GM12878 (cell line): ENCODE data around the gene CHN1. TPM values are rescaled to one million over a fixed set of nuclear protein-coding genes. Genes with fewer than 3 reads are reported as not detected.

Experiments used
- ATAC-seq: fragments of 200-7000 bp; cut with Tn5 transposase; 3 replicates; pipeline ENCODE4 v1.9.1; 2020; ENCODE audit warnings: mild to moderate bottlenecking, moderate library complexity
- BruUV-seq: library from RNA; stranded (reverse); fragments of 400-500 nt; replicated peaks from 2 replicates; lab custom pipeline; 2021; lab: Mats Ljungman, UMichigan
- CTCF ChIA-PET: fragments of 300-600 bp; sonication (Branson Sonifier 250); formaldehyde crosslinking; extraction: SDS; loops from one replicate; lab custom pipeline; 2021; ENCODE audit warnings: inconsistent platforms; lab: Yijun Ruan, JAX
- POLR2A ChIA-PET: fragments of 350-600 bp; formaldehyde crosslinking; extraction: SDS; loops from one replicate; lab custom pipeline; 2021; ENCODE audit warnings: inconsistent platforms; lab: Charles Lee
- RAD21 ChIA-PET: fragments of 300-600 bp; sonication (Branson Sonifier 250); formaldehyde crosslinking; loops from one replicate; lab custom pipeline; 2023; ENCODE audit warnings: antibody characterized with exemption; ENCODE audit not compliant: unreplicated experiment; lab: Charles Lee
- SMC1A ChIA-PET: fragments of 300-600 bp; sonication (Branson Sonifier 250); formaldehyde crosslinking; loops from one replicate; lab custom pipeline; 2023; ENCODE audit not compliant: unreplicated experiment, uncharacterized antibody; lab: Charles Lee
- DNase-seq: peaks from one replicate; pipeline ENCODE4 v3.0.0-alpha.2; 2011; ENCODE audit warnings: low read depth, low spot score
- FAIRE-seq: peaks from 3 replicates; lab custom pipeline; 2011; peaks lifted over from hg19 to GRCh38; lab: Jason Lieb, UNC
- H2AFZ ChIP-seq: 2 replicates; pipeline ENCODE4 v1.6.0; 2011; ENCODE audit warnings: low read depth, low read length, control low read depth; ENCODE audit not compliant: control insufficient read depth
- H3K27ac ChIP-seq: 2 replicates; pipeline ENCODE4 v1.5.1; 2011; ENCODE audit warnings: control low read depth; ENCODE audit not compliant: control insufficient read depth, insufficient read depth
- H3K27me3 ChIP-seq, 2 experiments: replicated peaks in 1 of 2; 2 replicates each; pipeline versions ENCODE4 v1.6.0 to v1.6.1; 2011; ENCODE audit warnings: low read length in 1 of 2; ENCODE audit not compliant: control insufficient read depth in 2 of 2, insufficient read depth in 2 of 2
- H3K36me3 ChIP-seq, 2 experiments: 2 replicates each; pipeline ENCODE4 v1.5.1; 2011; ENCODE audit warnings: low read length in 1 of 2; ENCODE audit not compliant: control insufficient read depth in 2 of 2, insufficient read depth in 2 of 2
- H3K4me1 ChIP-seq: 2 replicates; pipeline ENCODE4 v1.6.1; 2011; ENCODE audit warnings: mild to moderate bottlenecking, low read length, moderate library complexity, mixed read lengths; ENCODE audit not compliant: control insufficient read depth, insufficient read depth
- H3K4me2 ChIP-seq: 2 replicates; pipeline ENCODE4 v1.6.0; 2011; ENCODE audit warnings: control low read depth; ENCODE audit not compliant: control insufficient read depth, insufficient read depth
- H3K4me3 ChIP-seq: fragments of 200-600 bp; sonication (generic); 2 replicates; pipeline ENCODE4 v1.5.1; 2016
- H3K79me2 ChIP-seq: 2 replicates; pipeline ENCODE4 v1.6.0; 2011; ENCODE audit warnings: low read length; ENCODE audit not compliant: control insufficient read depth, insufficient read depth
- H3K9ac ChIP-seq: 2 replicates; pipeline ENCODE4 v1.8.0; 2011; ENCODE audit warnings: low read length, control low read depth, mixed read lengths; ENCODE audit not compliant: control insufficient read depth, insufficient read depth
- H3K9me3 ChIP-seq: replicated peaks from 3 replicates; pipeline ENCODE4 v1.5.1; 2011; ENCODE audit warnings: mild to moderate bottlenecking, low read length; ENCODE audit not compliant: control insufficient read depth, insufficient read depth
- H4K20me1 ChIP-seq: 2 replicates; pipeline ENCODE4 v1.6.0; 2011; ENCODE audit not compliant: control insufficient read depth, insufficient read depth
- CHD2 ChIP-seq: IDR thresholded peaks from 2 replicates; pipeline ENCODE4 v1.6.1; 2011; ENCODE audit warnings: low read depth, low read length, improper control_type of control experiment, borderline replicate concordance
- MTA2 ChIP-seq: fragments of 450-650 bp; IDR thresholded peaks from 2 replicates; pipeline ENCODE4 v1.6.1; 2016; ENCODE audit warnings: low read depth, mild to moderate bottlenecking, moderate library complexity
- RAD21 ChIP-seq: IDR thresholded peaks from 2 replicates; pipeline ENCODE4 v1.6.1; 2011; ENCODE audit warnings: mild to moderate bottlenecking, low read depth, low read length, moderate library complexity; ENCODE audit not compliant: insufficient read depth
- RBBP5 ChIP-seq: fragments of 200-600 bp; sonication (generic); conservative IDR thresholded peaks from 2 replicates; pipeline ENCODE4 v1.6.1; 2016
- SMAD1 ChIP-seq: fragments of 450-650 bp; IDR thresholded peaks from 2 replicates; pipeline ENCODE4 v1.6.1; 2018; ENCODE audit warnings: mild to moderate bottlenecking, low read depth; ENCODE audit not compliant: partially characterized antibody
- SMARCA5 ChIP-seq: fragments of 450-650 bp; IDR thresholded peaks from 2 replicates; pipeline ENCODE4 v1.6.1; 2017; ENCODE audit warnings: mild to moderate bottlenecking
- SPI1 ChIP-seq: IDR thresholded peaks from 2 replicates; pipeline ENCODE4 v1.6.1; 2011; ENCODE audit warnings: low read depth, mild to moderate bottlenecking, low read length, moderate library complexity, borderline replicate concordance; ENCODE audit not compliant: insufficient read depth
- STAT1 ChIP-seq: fragments of 450-650 bp; conservative IDR thresholded peaks from 2 replicates; pipeline ENCODE4 v1.6.1; 2014; ENCODE audit warnings: antibody characterized with exemption, mild to moderate bottlenecking
- TAF1 ChIP-seq: IDR thresholded peaks from 2 replicates; pipeline ENCODE4 v1.6.1; 2011; ENCODE audit warnings: mild to moderate bottlenecking, low read depth, low read length, borderline replicate concordance
- ZNF217 ChIP-seq: fragments of 450-650 bp; IDR thresholded peaks from 2 replicates; pipeline ENCODE4 v1.6.1; 2017; ENCODE audit warnings: antibody characterized with exemption, mild to moderate bottlenecking
- WGBS: methylation state at CpG from one replicate; pipeline ENCODE4 v1.1.6; 2016; ENCODE audit warnings: low lambda C conversion rate; ENCODE audit not compliant: insufficient replicate concordance, insufficient coverage; ENCODE audit errors: missing lambda C conversion rate; 5-methylcytosine and 5-hydroxymethylcytosine counted together
- in situ Hi-C: fragments of 300-500 bp; cut with MboI; formaldehyde crosslinking; loops from 9 replicates; pipeline ENCODE4 v1.14.3; 2018; ENCODE audit warnings: mixed read lengths
- intact Hi-C: fragments of 100-400 bp; cut with micrococcal nuclease; formaldehyde crosslinking; loops from one replicate; pipeline ENCODE4 v1.14.2; 2022; ENCODE audit not compliant: unreplicated experiment
- polyA plus RNA-seq, 11 experiments: library from polyadenylated mRNA; depleted of rRNA in 4 of 11; unstranded in 6 of 11; stranded (reverse) in 5 of 11; fragments of >200 nt; fragmentation: Nextera tagmentation in 4 of 11; fragmentation: Illumina TruSeq in 1 of 11; extraction: Ambion mirVana in 4 of 11; extraction: Trizol in 1 of 11; gene quantifications; 1 replicate in 1 of 11; 2 replicates in 10 of 11; pipeline versions ENCODE4 v1.2.1 to v1.2.3, GENCODE V29; 2011 to 2016; ENCODE audit warnings: inconsistent platforms in 2 of 11, missing spikeins in 2 of 11, low read depth in 1 of 11
- total RNA-seq, 4 experiments: library from RNA; depleted of rRNA in 3 of 4; stranded (reverse); fragments of >200 nt in 3 of 4; fragmentation: Illumina TruSeq in 1 of 4; extraction: Trizol in 1 of 4; gene quantifications; 2 replicates each; pipeline versions ENCODE4 v1.2.1 to v1.2.3, GENCODE V29; 2013 to 2021
- TF ChIP-seq, protein P1 (sequence below): fragments of 450-650 bp; IDR thresholded peaks from 2 replicates; pipeline ENCODE4 v1.6.1; 2016; ENCODE audit warnings: mild to moderate bottlenecking, moderate library complexity, borderline replicate concordance
- TF ChIP-seq, protein P2 (sequence below), 3 experiments: IDR thresholded peaks in 2 of 3; conservative IDR thresholded peaks in 1 of 3; 2 replicates each; pipeline ENCODE4 v1.5.1; 2011; ENCODE audit warnings: low read depth in 3 of 3, low read length in 3 of 3, mild to moderate bottlenecking in 3 of 3, control low read depth in 2 of 3, moderate library complexity in 2 of 3, inconsistent platforms in 1 of 3, mixed read lengths in 1 of 3; ENCODE audit not compliant: control insufficient read depth in 2 of 3, insufficient read depth in 1 of 3; ENCODE audit errors: extremely low read depth in 1 of 3

Gene CHN1
- total and polyA plus RNA-seq, 10 of the 15 experiments (the other 5 are each of a cell fraction or from before 2014, with no cell fraction given): 0.18 to 0.92 (median 0.53) TPM; not detected in 1

DNA sequence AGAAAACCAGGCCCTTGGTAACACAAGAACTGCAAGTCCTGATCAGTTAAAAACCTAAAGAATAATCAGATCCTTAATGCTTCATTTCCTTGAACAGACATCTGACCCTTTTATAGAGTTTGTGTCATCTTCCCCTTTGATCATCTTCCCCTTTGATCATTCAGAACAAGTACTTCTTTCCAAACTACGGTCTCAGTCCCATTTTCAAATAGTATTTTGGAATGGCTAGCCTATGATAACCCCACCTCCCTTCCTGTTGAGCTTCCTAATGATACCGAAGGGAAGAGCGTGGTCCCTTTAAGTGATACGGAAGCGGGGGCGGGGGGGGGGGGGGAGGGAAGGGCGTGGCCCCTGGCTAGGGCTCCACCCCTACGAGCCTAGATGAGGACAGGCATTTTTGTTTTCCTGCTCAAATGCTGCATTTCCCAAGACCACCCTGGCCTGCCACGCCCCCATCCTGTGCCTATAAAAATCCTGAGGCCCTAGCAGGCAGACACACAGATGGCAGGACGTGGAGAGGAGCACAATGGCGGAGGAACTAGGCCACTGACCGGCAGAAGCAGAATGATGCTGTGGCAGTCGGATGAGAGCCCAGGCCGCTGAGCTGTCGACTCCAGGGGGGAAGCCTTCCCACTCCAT is 216.8 kb downstream of the CHN1 start:
- Histone ChIP-seq H3K9ac (no peak overlapping the region), H3K4me3 (no peak overlapping the region), H3K4me2 (no peak overlapping the region), H2AFZ (no peak overlapping the region), H3K36me3 (no peaks in the 10 kb centered on the region), H3K79me2 (no peaks in the 10 kb centered on the region), H3K9me3 (no peaks in the 10 kb centered on the region), H4K20me1 (no peaks in the 10 kb centered on the region), H3K4me1 (no peaks in the 10 kb centered on the region), H3K27me3 (no peaks in the 10 kb centered on the region)
- FAIRE-seq (no peak), ATAC-seq (no peak), DNase-seq (no peak)
- SMC1A ChIA-PET: no interaction called here
- RAD21 ChIA-PET: no interaction called here
- WGBS: 54% methylated on average over 12 of the region's 15 CpGs
- CTCF ChIA-PET: interaction anchor here (1.5 kb wide), 2 partner anchors 17 to 39 kb away, joined by 4 to 7 read pairs; no protein-coding TSS in a partner anchor
- in situ Hi-C loops: no loop called here
- no TSS peak for BruUV-seq
- TF ChIP-seq SMARCA5 (no peak), SMAD1 (no peak), TAF1 (no peak), RAD21 (no peak), MTA2 (no peak), SPI1 (no peak), CHD2 (no peak), RBBP5 (no peak), STAT1 (no peak), ZNF217 (no peak)
- TF ChIP-seq, protein P1, sequence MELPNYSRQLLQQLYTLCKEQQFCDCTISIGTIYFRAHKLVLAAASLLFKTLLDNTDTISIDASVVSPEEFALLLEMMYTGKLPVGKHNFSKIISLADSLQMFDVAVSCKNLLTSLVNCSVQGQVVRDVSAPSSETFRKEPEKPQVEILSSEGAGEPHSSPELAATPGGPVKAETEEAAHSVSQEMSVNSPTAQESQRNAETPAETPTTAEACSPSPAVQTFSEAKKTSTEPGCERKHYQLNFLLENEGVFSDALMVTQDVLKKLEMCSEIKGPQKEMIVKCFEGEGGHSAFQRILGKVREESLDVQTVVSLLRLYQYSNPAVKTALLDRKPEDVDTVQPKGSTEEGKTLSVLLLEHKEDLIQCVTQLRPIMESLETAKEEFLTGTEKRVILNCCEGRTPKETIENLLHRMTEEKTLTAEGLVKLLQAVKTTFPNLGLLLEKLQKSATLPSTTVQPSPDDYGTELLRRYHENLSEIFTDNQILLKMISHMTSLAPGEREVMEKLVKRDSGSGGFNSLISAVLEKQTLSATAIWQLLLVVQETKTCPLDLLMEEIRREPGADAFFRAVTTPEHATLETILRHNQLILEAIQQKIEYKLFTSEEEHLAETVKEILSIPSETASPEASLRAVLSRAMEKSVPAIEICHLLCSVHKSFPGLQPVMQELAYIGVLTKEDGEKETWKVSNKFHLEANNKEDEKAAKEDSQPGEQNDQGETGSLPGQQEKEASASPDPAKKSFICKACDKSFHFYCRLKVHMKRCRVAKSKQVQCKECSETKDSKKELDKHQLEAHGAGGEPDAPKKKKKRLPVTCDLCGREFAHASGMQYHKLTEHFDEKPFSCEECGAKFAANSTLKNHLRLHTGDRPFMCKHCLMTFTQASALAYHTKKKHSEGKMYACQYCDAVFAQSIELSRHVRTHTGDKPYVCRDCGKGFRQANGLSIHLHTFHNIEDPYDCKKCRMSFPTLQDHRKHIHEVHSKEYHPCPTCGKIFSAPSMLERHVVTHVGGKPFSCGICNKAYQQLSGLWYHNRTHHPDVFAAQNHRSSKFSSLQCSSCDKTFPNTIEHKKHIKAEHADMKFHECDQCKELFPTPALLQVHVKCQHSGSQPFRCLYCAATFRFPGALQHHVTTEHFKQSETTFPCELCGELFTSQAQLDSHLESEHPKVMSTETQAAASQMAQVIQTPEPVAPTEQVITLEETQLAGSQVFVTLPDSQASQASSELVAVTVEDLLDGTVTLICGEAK: no peak
- TF ChIP-seq, protein P2, sequence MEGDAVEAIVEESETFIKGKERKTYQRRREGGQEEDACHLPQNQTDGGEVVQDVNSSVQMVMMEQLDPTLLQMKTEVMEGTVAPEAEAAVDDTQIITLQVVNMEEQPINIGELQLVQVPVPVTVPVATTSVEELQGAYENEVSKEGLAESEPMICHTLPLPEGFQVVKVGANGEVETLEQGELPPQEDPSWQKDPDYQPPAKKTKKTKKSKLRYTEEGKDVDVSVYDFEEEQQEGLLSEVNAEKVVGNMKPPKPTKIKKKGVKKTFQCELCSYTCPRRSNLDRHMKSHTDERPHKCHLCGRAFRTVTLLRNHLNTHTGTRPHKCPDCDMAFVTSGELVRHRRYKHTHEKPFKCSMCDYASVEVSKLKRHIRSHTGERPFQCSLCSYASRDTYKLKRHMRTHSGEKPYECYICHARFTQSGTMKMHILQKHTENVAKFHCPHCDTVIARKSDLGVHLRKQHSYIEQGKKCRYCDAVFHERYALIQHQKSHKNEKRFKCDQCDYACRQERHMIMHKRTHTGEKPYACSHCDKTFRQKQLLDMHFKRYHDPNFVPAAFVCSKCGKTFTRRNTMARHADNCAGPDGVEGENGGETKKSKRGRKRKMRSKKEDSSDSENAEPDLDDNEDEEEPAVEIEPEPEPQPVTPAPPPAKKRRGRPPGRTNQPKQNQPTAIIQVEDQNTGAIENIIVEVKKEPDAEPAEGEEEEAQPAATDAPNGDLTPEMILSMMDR (IDR thresholded peaks at IDR 0.05 in 2 of 3, conservative IDR thresholded peaks at IDR 0.05 in 1 of 3; ENCODE audit: control insufficient read depth in 2 of 3, extremely low read depth in 1 of 3, insufficient read depth in 1 of 3, low read depth in 3 of 3, low read length in 3 of 3): no peak
- TF ChIP-seq, all 136 proteins: peak for 0
- intact Hi-C loops: no loop called here
- POLR2A ChIA-PET: no interaction called here
- no peak overlapping the region for H3K27ac ChIP-seq
